Type B pancreatic cell (in vitro differentiated cells): ENCODE measurements around the gene VPS33A. TPM values are rescaled to one million over a fixed set of nuclear protein-coding genes. Genes with fewer than 3 reads are reported as not detected.

ENCODE experiments used
- DNase-seq: peaks from one replicate; pipeline ENCODE4 v3.0.0; 2021; ENCODE audit warnings: mixed read lengths; ENCODE audit not compliant: unreplicated experiment; ENCODE audit errors: extremely low spot score
- H3K27ac Mint-ChIP-seq: 2 replicates; pipeline ENCODE4 v1.8.0; 2021; ENCODE audit warnings: mild to moderate bottlenecking, mixed read lengths
- H3K27me3 Mint-ChIP-seq: 2 replicates; pipeline ENCODE4 v1.8.0; 2021; ENCODE audit warnings: mixed read lengths
- H3K36me3 Mint-ChIP-seq: 2 replicates; pipeline ENCODE4 v1.8.0; 2021; ENCODE audit warnings: mixed read lengths
- H3K4me1 Mint-ChIP-seq: one replicate; pipeline ENCODE4 v1.8.0; 2021; ENCODE audit warnings: mixed read lengths; ENCODE audit not compliant: unreplicated experiment
- H3K4me3 Mint-ChIP-seq: 2 replicates; pipeline ENCODE4 v1.8.0; 2021; ENCODE audit warnings: mild to moderate bottlenecking, mixed read lengths
- H3K9me3 Mint-ChIP-seq: 2 replicates; pipeline ENCODE4 v1.8.0; 2021; ENCODE audit warnings: mixed read lengths
- total RNA-seq: library from RNA; stranded (reverse); gene quantifications from 2 replicates; pipeline ENCODE4 v1.2.1, GENCODE V29; 2021; ENCODE audit warnings: low replicate concordance
- TF ChIP-seq, protein P1 (sequence below): fragments of 200-600 bp; sonication (generic); conservative IDR thresholded peaks from 2 replicates; pipeline ENCODE4 v1.5.0; 2021; ENCODE audit warnings: antibody characterized with exemption, mild to moderate bottlenecking

The VPS33A gene
- total RNA-seq, 1 donor from 2014 or later = 33.0 TPM

DNA sequence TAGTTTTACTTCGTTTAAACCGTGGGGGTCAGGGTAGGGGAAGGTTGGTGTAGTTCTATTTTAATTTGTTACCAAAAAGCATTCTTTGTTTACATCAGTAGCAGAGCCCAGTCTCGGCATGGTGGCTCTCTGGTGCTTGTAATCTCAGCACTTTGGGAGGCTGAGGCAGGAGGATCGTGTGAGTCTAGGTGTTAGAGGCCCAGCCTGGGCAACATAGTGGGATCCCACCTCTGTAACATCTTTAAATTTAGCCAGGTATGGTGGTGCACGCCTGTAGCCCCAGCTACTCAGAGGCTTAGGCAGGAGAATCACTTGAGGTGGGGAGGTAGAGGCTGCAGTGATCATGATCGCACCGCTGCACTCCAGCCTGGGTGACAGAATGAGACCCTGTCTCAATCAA, 81.2 kb downstream of the VPS33A start:
- H3K4me1 Mint-ChIP-seq = no peaks in the 10 kb centered on the region
- H3K27me3 Mint-ChIP-seq = peaks cover 8% of the 10 kb centered on the region
- DNase-seq = no peak
- TF ChIP-seq, protein P1, sequence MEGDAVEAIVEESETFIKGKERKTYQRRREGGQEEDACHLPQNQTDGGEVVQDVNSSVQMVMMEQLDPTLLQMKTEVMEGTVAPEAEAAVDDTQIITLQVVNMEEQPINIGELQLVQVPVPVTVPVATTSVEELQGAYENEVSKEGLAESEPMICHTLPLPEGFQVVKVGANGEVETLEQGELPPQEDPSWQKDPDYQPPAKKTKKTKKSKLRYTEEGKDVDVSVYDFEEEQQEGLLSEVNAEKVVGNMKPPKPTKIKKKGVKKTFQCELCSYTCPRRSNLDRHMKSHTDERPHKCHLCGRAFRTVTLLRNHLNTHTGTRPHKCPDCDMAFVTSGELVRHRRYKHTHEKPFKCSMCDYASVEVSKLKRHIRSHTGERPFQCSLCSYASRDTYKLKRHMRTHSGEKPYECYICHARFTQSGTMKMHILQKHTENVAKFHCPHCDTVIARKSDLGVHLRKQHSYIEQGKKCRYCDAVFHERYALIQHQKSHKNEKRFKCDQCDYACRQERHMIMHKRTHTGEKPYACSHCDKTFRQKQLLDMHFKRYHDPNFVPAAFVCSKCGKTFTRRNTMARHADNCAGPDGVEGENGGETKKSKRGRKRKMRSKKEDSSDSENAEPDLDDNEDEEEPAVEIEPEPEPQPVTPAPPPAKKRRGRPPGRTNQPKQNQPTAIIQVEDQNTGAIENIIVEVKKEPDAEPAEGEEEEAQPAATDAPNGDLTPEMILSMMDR = no peak
- peak overlapping the region; percentile 51 for H3K4me3 Mint-ChIP-seq
- no peaks in the 10 kb centered on the region for H3K36me3 Mint-ChIP-seq
- H3K9me3 Mint-ChIP-seq = no peaks in the 10 kb centered on the region
- no peak overlapping the region for H3K27ac Mint-ChIP-seq

DNA sequence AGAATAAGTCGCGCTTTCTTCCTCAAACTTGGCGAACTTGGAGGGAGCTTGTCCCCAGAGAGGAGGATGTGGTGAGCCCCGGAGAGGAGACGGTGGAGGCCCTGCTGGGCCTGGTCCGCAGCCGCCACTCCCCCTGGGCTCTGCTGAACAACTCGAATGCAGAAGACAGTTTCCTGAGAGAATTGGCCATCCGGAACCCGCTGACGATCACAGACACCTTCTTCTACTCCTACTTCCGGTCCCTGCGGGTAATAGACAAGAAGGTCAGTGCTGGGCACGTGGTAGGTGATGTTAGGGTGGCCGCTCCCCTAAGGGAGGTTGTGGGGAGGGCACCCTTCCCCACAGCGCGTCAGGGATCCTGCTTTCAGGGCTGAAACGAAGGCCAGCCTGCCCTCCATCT, 81.8 kb downstream of the VPS33A start:
- H3K36me3 Mint-ChIP-seq = no peaks in the 10 kb centered on the region
- H3K4me1 Mint-ChIP-seq = no peaks in the 10 kb centered on the region
- peaks cover 8% of the 10 kb centered on the region for H3K27me3 Mint-ChIP-seq
- no peak for DNase-seq
- TF ChIP-seq, protein P1 = no peak
- H3K9me3 Mint-ChIP-seq = no peaks in the 10 kb centered on the region
- H3K4me3 Mint-ChIP-seq = peak overlapping the region; percentile 67
- no peak overlapping the region for H3K27ac Mint-ChIP-seq

DNA sequence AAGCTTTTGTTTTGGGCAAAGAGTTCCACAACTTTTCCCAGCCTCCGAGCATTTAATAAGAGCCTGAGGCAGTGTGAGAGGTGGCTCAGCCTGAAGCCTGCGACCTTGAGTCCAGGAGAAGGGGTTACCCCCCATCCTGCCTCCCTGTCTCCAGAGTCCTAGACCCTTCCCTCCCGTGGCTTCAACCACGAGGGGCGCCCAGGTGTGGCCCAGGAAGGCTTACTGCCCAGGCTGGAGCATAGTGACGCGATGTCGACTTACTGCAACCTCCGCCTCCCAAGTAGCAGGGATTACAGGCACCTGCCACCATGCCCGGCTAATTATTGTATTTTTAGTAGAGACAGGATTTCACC, 82.7 kb downstream of the VPS33A start:
- H3K4me3 Mint-ChIP-seq = peak overlapping the region; percentile 74
- H3K36me3 Mint-ChIP-seq = no peaks in the 10 kb centered on the region
- no peaks in the 10 kb centered on the region for H3K9me3 Mint-ChIP-seq
- H3K4me1 Mint-ChIP-seq = no peaks in the 10 kb centered on the region
- DNase-seq = no peak
- TF ChIP-seq, protein P1 = no peak
- H3K27ac Mint-ChIP-seq = no peak overlapping the region
- peaks cover 8% of the 10 kb centered on the region for H3K27me3 Mint-ChIP-seq

DNA sequence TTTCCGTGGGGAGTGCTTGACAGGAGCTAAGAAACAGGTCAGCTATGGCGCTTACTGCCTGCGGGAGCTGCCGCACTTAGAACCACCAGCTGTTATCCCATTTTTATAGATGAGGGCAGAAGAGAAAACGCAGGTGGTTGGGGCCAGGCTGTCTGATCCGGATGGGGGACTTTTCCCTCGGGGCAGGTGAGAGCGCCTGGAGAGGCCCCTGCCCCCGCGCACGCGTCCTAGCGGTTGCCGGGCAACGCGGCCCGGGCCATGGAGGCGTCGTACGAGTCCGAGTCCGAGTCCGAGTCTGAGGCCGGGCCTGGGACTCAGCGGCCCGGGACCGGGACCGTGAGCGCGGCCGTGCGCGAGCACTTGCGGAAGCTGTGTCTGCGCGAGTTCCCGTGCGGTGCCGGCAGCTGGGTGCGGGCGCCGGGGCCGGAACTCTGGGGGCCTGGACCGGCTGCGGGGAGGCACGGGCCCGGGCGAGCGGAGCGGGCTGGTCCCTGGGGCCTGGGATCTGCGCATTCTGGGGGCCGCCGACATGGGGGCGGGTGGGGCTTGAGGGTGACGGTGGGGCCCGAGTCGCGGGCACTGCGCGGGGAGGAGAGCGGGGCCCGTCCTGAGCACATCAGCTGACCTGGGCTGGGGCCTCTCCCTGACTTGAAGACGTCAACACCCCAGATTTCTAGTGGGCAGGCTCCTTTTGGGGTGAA, 83.3 kb downstream of the VPS33A start, which contains the start of gene LRRC43:
TSS of gene LRRC43 (plus strand) at position 237 of the 701 bp plus-strand sequence. CDS start at position 259, 22 bp downstream.
- no peaks in the 10 kb centered on the region for H3K36me3 Mint-ChIP-seq
- no peaks in the 10 kb centered on the region for H3K4me1 Mint-ChIP-seq
- H3K9me3 Mint-ChIP-seq = no peaks in the 10 kb centered on the region
- TF ChIP-seq, protein P1 = no peak
- H3K27ac Mint-ChIP-seq = peak within 1 kb of the TSS; percentile 70
- peak within 1 kb of the TSS; percentile 89 for H3K4me3 Mint-ChIP-seq
- peaks cover 8% of the 10 kb centered on the region for H3K27me3 Mint-ChIP-seq
- peak; percentile 79 for DNase-seq

Other genes with a start within 250 kb of the VPS33A start
- 22.2 and 30.9 TPM in 2 replicates for gene BCL7A, start 244.6 kb downstream of the VPS33A start, total RNA-seq
- 28.4 and 44.5 TPM in 2 replicates for gene MLXIP, start 187.7 kb downstream of the VPS33A start, total RNA-seq
- not detected in 2 replicates for gene IL31, start 92.3 kb downstream of the VPS33A start, total RNA-seq
- gene LRRC43, start 83.4 kb downstream of the VPS33A start, total RNA-seq = 2.9 and 3.0 TPM in 2 replicates
- gene B3GNT4, start 62.8 kb downstream of the VPS33A start, total RNA-seq = 0.53 and 0.86 TPM in 2 replicates
- gene DIABLO, start 40.4 kb downstream of the VPS33A start, total RNA-seq = 57.6 and 59.3 TPM in 2 replicates
- gene CLIP1, start 156.2 kb upstream of the VPS33A start, total RNA-seq = 59.1 and 119 TPM in 2 replicates
- gene ZCCHC8, start 234.4 kb upstream of the VPS33A start, total RNA-seq = 27.2 and 30.4 TPM in 2 replicates